Peyer's patch (tissue), 4 donors: ENCODE results near the gene RALGPS2. TPM values are rescaled to one million over a fixed set of nuclear protein-coding genes. Genes with fewer than 3 reads are reported as not detected.

Experiments used
- DNase-seq, 3 donors: peaks; one replicate each; pipeline ENCODE4 v3.0.0-alpha.2; 2017 to 2019
- H3K27ac ChIP-seq, 4 donors: fragments of 200-600 bp; sonication (generic); one replicate each; pipeline ENCODE4 v1.5.1; 2016 to 2019
- H3K27me3 ChIP-seq, 2 donors: fragments of 200-600 bp; sonication (generic); one replicate each; pipeline ENCODE4 v1.5.1; 2019
- H3K36me3 ChIP-seq, 3 donors: fragments of 200-600 bp; sonication (generic); one replicate each; pipeline ENCODE4 v1.5.1; 2016 to 2019
- H3K4me1 ChIP-seq, 4 donors: fragments of 200-600 bp; sonication (generic); one replicate each; pipeline ENCODE4 v1.5.1; 2016 to 2019
- H3K4me3 ChIP-seq, 4 donors: fragments of 200-600 bp; sonication (generic); 1 replicate in 3 of 4; 2 replicates in 1 of 4; pipeline ENCODE4 v1.5.1; 2016 to 2019; ENCODE audit warnings: mild to moderate bottlenecking in 1 of 4
- H3K9me3 ChIP-seq, 4 donors: fragments of 200-600 bp; sonication (generic); one replicate each; pipeline ENCODE4 v1.5.1; 2016 to 2019; ENCODE audit warnings: mild to moderate bottlenecking in 1 of 4
- POLR2A ChIP-seq, 2 donors: fragments of 450-650 bp; IDR thresholded peaks; one replicate each; pipeline ENCODE4 v1.5.1; 2017; ENCODE audit warnings: antibody characterized with exemption in 2 of 2, mild to moderate bottlenecking in 2 of 2, moderate library complexity in 2 of 2
- total RNA-seq, 4 donors: library from RNA; depleted of rRNA; stranded (reverse); fragments of >200 nt; gene quantifications; one replicate each; pipeline ENCODE4 v1.1.0, GENCODE V29; 2016
- TF ChIP-seq, protein P1 (sequence below), 6 experiments: fragments of 450-650 bp in 4 of 6; fragments of 200-600 bp in 2 of 6; sonication (generic) in 1 of 6; IDR thresholded peaks; one replicate each; pipeline ENCODE4 v1.5.1; 2017 to 2019; ENCODE audit warnings: antibody characterized with exemption in 6 of 6, mild to moderate bottlenecking in 3 of 6, moderate library complexity in 1 of 6

Gene RALGPS2
- total RNA-seq, 4 donors from 2014 or later: 25.8 to 102 (median 40.6) TPM

DNA sequence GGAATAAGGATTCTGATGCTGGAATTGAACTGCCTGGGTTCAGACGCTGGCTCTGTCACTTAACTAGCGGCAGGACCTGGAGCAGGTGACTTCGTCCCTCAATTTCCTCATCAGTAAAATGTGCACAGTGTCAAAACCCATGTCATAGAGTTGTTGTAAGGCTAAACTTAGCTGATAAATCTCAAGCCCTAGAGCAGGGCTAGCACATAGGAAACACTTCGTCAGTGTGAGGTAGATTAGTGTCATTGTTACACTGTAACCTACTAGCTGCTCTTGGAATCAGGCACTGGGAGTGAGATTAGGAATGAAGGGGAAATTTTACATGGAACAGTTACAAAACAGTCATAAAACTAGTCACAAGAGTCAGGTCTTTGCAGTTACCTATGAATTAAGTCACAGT lies 202.0 kb downstream of the RALGPS2 start:
- no peak overlapping the region for H3K27ac ChIP-seq
- no peaks in the 10 kb centered on the region for H3K27me3 ChIP-seq
- DNase-seq: no peak
- no peaks in the 10 kb centered on the region for H3K36me3 ChIP-seq
- TF ChIP-seq, protein P1, sequence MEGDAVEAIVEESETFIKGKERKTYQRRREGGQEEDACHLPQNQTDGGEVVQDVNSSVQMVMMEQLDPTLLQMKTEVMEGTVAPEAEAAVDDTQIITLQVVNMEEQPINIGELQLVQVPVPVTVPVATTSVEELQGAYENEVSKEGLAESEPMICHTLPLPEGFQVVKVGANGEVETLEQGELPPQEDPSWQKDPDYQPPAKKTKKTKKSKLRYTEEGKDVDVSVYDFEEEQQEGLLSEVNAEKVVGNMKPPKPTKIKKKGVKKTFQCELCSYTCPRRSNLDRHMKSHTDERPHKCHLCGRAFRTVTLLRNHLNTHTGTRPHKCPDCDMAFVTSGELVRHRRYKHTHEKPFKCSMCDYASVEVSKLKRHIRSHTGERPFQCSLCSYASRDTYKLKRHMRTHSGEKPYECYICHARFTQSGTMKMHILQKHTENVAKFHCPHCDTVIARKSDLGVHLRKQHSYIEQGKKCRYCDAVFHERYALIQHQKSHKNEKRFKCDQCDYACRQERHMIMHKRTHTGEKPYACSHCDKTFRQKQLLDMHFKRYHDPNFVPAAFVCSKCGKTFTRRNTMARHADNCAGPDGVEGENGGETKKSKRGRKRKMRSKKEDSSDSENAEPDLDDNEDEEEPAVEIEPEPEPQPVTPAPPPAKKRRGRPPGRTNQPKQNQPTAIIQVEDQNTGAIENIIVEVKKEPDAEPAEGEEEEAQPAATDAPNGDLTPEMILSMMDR (IDR thresholded peaks at IDR 0.05): no peak
- no peak for TF ChIP-seq POLR2A (IDR thresholded peaks at IDR 0.05)
- no peaks in the 10 kb centered on the region for H3K4me1 ChIP-seq
- H3K4me3 ChIP-seq: no peak overlapping the region
- no peaks in the 10 kb centered on the region for H3K9me3 ChIP-seq

DNA sequence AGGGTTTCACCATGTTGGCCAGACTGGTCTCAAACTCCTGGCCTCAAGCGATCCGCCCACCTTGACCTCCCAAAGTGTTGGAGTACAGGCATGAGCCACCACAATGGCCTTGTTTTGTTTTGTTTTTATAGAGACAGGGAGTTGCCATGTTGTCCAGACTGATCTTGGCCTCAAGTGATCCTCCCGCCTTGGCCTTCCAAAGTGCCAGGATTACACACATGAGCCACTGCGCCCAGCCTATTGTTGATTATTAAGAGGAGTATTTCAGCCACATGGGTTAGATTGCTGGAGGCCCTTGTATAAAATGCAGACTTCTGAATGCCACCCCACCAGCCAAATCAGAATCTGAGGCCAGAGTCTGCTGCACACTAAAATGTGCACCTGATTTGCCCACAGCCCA lies 203.0 kb downstream of the RALGPS2 start:
- Histone ChIP-seq H3K4me1 (peaks cover 0 to 3% (median 0%) of the 10 kb centered on the region in 4 donors), H3K9me3 (no peaks in the 10 kb centered on the region), H3K36me3 (no peaks in the 10 kb centered on the region), H3K27ac (peak overlapping the region in 2 of 4 donors; percentile 13), H3K4me3 (no peak overlapping the region), H3K27me3 (no peaks in the 10 kb centered on the region)
- TF ChIP-seq POLR2A (IDR thresholded peaks at IDR 0.05): no peak
- TF ChIP-seq, protein P1 (IDR thresholded peaks at IDR 0.05): no peak
- DNase-seq: no peak

DNA sequence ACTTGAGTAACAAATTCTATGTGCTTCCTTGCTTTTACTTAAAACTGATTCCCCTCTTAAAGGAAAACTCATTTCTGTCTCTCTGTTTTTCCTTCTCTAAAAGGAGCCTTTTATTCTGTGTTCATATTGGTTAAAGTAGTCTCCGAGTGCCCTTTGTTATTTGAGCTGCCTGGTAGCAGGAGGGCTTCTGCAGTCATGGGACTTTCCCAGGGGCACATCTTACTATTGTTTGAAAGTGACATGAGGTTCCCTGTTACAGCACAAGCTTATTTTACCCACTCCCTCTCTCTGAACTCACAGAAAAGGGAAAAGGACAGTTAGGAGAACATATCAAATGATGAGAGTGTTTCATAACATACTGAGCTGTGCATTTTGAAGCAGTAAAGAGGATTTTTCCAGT lies 203.9 kb downstream of the RALGPS2 start:
- H3K4me1 ChIP-seq: peaks cover 0 to 5% (median 2%) of the 10 kb centered on the region in 4 donors
- no peak for DNase-seq
- no peak overlapping the region for H3K4me3 ChIP-seq
- no peaks in the 10 kb centered on the region for H3K9me3 ChIP-seq
- TF ChIP-seq, protein P1 (IDR thresholded peaks at IDR 0.05): no peak
- TF ChIP-seq POLR2A (IDR thresholded peaks at IDR 0.05): no peak
- no peaks in the 10 kb centered on the region for H3K36me3 ChIP-seq
- no peaks in the 10 kb centered on the region for H3K27me3 ChIP-seq
- H3K27ac ChIP-seq: peak overlapping the region in 2 of 4 donors; percentile 14 to 83

DNA sequence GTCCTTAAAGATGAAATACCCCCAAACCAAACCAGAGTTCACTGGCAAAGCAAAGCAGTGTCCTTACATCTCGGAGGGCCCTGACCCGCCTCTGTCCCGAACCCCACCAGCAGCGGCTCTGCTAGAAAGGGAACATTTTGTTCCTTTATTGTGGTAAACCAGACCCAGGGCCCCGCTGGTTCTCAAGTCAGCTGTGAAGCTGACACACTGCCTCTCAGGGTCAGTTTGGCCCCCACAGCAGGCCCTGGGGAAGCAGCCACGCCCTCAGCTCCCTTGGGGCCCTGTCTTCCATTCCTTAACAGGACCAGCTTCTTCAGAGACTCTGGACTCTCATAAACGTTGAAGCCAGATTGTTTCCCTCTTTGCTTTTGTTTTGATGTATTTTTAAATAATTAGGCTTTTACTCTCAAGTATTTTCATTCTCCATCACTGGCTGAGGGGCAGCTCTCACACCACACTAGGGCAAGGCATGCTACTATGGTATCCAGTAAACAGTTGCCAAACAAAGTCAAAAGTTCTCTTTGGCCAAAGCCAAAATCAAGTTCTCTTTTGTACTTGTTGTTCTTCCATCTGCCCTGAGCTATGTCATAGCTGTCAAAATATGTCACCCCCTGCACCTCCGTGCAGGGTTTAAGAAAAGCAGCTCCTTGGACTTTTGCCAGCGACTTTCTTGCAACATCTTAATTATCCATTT lies 207.0 kb downstream of the RALGPS2 start:
- no peak overlapping the region for H3K4me3 ChIP-seq
- TF ChIP-seq, protein P1 (IDR thresholded peaks at IDR 0.05): no peak
- TF ChIP-seq POLR2A (IDR thresholded peaks at IDR 0.05): no peak
- H3K27ac ChIP-seq: peak overlapping the region; percentile 62 to 83 (median 66)
- peaks cover 0 to 18% (median 2%) of the 10 kb centered on the region in 4 donors for H3K4me1 ChIP-seq
- H3K36me3 ChIP-seq: no peaks in the 10 kb centered on the region
- DNase-seq: peak in 2 of 3 donors; percentile 80 to 88
- no peaks in the 10 kb centered on the region for H3K9me3 ChIP-seq
- H3K27me3 ChIP-seq: no peaks in the 10 kb centered on the region

DNA sequence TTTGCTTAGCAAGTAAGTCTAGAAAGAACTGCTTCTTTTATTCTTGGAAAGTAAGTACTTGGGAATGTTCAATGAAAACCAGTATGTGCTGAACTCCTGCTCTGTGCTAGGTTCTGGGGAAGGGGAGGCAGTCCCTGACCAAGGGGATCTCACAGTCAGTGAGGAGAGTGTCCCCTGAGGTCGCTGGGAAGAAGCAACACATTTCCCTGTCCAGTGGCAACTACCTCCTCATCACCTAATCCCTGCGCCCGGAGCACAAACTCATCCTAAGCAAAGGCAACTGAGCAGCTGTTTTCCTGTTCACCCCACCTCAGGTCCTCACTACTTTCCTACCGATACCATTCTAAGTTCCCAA lies 207.5 kb downstream of the RALGPS2 start:
- TF ChIP-seq POLR2A (IDR thresholded peaks at IDR 0.05): no peak
- TF ChIP-seq, protein P1 (IDR thresholded peaks at IDR 0.05): no peak
- Histone ChIP-seq H3K4me3 (no peak overlapping the region), H3K36me3 (no peaks in the 10 kb centered on the region), H3K4me1 (peaks cover 0 to 18% (median 2%) of the 10 kb centered on the region in 4 donors), H3K27ac (peak overlapping the region; percentile 62 to 83 (median 66)), H3K27me3 (no peaks in the 10 kb centered on the region), H3K9me3 (no peaks in the 10 kb centered on the region)
- no peak for DNase-seq
